Glomerular visceral epithelial cell (primary cell): ENCODE measurements around the gene KIZ.

ENCODE experiments used
- DNase-seq: peaks from one replicate; pipeline ENCODE4 v3.0.0-alpha.2; 2016; ENCODE audit errors: extremely low spot score

Gene KIZ

GRCh38 chr20:21266191-21266536 lies 140.3 kb downstream of the KIZ start:
- no peak for DNase-seq

DNA sequence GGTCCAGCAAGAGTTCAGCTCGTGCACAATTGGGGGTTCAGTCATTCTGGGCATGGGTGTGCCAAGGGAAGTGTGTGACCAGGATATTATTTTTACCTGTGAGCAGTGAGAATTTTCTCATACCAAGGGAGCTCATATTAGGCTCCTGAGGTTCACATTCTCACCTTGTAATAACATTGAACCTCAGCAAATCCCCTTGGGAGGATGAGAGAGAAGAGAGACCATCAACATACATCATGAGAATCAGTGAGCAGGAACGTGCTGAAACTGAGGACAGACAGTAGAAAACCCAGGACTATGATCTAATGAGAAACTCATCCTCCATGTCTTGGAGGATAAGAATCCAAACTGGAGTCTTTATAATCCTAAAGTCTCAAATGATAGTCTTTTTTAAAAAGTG lies 143.9 kb downstream of the KIZ start:
- DNase-seq: no peak

DNA sequence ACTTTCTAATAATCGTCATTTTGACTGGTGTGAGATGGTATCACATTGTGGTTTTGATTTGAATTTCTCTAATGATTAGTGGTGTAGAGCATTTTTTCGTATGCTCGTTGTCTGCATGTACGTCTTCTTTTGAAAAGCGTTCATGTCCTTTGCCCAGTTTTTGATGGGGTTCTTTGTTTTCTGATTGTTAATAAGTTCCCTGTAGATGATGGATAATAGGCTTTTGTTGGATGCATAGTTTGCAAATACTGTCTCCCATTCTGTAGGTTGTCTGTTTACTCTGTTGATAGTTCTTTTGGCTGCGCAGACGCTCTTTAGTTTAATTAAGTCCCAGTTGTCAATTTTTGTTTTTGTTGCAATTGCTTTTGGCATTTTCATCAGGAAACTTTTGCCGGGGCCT lies 144.9 kb downstream of the KIZ start:
- DNase-seq: no peak

- DNase-seq: no peak
Observed at GRCh38 chr20:21272279-21272678, 146.4 kb downstream of the KIZ start.

DNA sequence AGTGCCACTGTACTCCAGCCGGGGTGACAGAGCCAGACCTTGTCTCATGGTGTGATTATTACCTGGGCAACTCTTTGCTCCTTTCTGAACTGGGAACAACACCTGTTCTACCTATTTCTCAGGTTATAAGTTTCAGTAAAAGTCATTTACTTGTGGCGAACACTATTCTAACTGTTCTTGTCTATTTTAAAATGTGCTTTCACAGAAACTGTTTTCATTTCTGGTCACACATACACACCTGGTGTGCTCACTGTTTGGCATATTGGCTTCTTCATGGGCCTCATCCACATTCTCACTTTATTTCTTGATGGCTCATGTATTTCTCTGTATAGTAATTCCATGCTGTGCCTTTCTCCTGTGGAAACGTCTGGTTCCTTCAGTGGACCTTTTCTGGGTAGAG lies 146.8 kb downstream of the KIZ start:
- DNase-seq: no peak

DNA sequence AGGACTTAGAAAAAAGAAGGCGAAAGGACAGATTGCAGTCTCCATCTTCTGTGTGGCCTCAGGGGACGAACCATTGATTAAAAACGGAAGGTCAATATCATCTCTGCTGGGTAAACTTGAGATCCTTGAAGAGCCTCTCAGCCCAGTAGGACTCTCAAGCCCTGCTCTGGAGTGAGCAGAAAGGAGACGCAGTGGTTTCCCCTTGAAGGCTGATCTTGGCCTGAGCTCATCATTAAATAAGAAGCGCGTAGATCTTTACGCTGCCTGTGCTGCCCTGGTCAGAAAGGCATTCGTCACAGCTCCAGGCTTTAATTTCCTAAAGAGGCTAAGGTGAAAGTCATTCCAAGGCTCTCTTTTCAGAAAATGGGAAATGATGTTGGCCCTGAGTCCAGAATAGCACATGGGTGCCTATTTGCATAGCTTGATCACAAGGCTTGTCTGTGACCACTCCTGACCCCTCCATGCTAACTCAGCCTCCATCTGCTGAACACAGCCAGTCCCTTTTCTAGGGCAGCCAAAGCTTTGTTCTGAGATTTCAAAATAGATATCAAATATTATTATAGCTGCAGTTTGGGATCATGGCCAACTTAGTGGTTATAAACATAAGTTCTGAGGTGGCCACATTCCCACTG lies 148.0 kb downstream of the KIZ start:
- no peak for DNase-seq

- DNase-seq: no peak
Observed at GRCh38 chr20:21278829-21279228, 152.9 kb downstream of the KIZ start.

GRCh38 chr20:21279706-21280521 lies 154.0 kb downstream of the KIZ start:
- no peak for DNase-seq

DNA sequence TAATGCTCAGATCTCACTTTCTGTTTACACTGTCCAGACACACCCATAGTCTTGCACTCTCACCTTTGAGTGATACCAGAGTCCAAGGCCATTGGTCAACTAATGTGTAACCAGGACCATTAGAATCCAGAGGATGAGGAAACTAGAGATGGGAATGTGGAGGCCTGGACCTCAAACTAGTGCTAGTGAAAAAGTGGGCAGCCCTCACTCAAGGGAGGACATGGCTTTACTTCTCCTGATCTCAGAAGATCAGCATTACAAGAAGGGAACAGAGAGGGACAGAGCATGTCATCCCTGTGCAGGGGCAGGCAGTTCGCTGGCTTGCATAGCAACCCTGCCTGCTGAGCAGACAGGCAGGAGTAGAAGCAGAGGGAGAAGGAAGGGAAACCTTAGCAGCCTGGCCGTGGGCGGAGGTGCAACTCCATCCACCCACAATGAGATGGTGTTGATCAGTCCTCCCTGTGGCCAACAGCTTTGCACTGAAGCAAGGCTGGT lies 154.7 kb downstream of the KIZ start:
- no peak for DNase-seq

DNA sequence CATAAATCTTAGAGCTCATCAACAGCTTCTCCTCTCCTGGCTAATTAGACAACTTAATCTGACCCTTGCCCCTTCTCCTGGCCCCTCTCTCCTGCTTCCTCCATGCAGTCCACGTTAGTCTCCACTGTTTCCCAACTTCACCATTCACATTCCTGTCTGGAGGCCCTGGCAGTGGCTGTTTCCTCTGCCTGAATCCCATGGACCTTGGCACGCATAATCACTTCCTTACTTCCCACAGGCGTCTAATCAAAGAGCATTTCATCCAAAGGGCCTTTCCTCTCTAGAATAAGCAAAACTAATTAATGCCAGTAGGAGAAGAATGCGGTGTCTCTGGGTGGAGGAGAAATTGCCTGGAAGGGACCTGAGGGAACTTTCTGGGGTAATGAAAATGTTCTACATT lies 160.9 kb downstream of the KIZ start:
- no peak for DNase-seq

DNA sequence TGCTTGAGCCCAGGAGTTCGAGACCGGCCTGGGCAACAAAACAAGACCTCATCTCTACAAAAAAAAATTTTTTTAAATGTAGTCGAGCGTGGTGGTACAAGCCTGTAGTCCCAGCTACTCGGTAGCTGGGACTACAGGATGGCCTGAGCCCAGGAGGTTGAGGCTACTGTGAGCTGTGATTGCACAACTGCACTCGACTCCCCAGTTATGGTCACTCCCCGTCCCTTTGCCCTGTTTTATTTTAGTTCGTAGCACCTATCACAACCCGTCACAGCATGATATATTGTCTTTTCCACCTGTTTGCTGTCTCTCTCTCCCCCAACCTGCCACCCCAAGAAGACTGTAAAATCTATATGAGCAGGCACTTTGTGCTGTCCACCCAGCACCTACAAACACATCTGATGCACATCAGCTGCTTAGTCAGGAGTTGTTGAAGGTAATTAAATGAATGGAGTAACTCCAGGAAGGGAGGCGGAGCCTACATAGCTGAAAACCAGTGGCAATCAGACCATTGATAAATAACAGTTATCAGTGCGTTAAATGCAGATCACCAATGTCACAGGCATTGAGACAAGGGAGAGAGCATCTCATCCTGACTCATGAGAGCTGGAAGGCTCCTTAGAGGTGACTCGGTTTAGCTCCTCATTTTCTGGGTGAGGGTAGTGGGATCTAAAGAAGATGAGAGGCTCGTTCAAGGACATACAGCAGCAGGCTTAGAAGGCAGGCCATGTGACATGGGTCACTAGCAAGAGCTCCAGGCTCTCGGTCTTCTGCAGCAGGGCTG lies 162.9 kb downstream of the KIZ start:
- DNase-seq: no peak

- DNase-seq: no peak
Observed at GRCh38 chr20:21289651-21290050, 163.8 kb downstream of the KIZ start.

GRCh38 chr20:21291026-21291425 lies 165.1 kb downstream of the KIZ start:
- DNase-seq: no peak

GRCh38 chr20:21294755-21295154 lies 168.9 kb downstream of the KIZ start:
- DNase-seq: no peak
